A549 treated with DMSO at 1 μM for 4 hours (cell line): ENCODE measurements around the gene PSMB8. TPM values are rescaled to one million over a fixed set of nuclear protein-coding genes. Genes with fewer than 3 reads are reported as not detected.

Experiments
- total RNA-seq: library from RNA; stranded (reverse); fragments of 200-300 nt; extraction: Qiagen RNA extraction; gene quantifications from 5 replicates; pipeline ENCODE4 v1.2.3, GENCODE V29; 2022; ENCODE audit warnings: low read depth

PSMB8 gene
- 19.1 to 25.3 TPM (median 21.4 TPM) in 5 replicates for total RNA-seq

DNA sequence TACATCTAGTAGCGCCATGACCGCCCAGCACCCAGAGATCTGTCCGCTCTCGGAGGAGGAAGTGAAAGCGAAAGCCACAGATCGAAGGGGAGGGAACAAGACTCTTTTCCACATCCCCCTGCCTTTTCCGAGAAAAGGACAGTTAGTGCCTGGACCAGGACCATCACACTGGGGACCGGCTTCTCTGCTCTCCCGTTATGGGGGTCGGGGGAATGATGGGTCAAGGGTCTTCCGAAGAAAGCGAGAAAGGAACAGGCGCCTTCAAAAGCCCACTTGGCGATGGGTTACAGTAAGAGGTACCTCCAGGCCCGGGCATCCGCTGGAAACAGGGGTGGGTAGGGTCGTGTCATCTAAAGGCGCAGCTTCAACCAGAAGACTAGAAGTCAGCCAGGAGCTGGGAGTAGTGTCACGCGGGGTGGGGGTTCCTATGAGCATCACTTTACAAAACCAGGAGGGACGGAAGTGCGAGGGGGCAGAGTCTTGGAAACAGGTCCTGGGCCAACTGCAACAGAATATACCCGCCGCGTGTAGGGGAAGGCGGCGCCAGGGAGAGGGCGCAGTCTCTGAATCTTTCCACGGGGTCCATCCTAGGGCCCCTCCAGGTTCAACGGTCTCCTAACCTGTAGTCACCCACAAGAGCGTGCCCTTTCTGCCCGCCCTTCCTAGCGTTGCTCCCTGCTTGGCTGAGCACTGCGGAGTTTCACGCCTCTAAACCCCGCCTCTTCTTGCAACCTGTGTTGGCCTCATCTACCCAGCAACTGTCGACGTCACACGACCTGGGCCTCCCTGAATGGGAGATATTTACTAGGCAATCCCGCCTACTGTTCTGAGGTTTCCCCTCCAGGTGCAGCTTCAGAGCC lies at the start of gene PSMB8:
Gene PSMB8, minus strand, starts transcription at position 69 of the 860 bp plus-strand sequence. Its CDS starts 51 bp downstream, at position 18.

GRCh38 chr6:32853541-32854375 lies 9.9 kb upstream of the PSMB8 start, which contains the start of the genes PSMB9 and TAP1:
Gene PSMB9, plus strand, starts transcription at chr6:32854192. Its CDS starts 38 bp downstream, at chr6:32854230.
Gene TAP1, minus strand, starts transcription at chr6:32853704. Its CDS starts 68 bp downstream, at chr6:32853636.

DNA sequence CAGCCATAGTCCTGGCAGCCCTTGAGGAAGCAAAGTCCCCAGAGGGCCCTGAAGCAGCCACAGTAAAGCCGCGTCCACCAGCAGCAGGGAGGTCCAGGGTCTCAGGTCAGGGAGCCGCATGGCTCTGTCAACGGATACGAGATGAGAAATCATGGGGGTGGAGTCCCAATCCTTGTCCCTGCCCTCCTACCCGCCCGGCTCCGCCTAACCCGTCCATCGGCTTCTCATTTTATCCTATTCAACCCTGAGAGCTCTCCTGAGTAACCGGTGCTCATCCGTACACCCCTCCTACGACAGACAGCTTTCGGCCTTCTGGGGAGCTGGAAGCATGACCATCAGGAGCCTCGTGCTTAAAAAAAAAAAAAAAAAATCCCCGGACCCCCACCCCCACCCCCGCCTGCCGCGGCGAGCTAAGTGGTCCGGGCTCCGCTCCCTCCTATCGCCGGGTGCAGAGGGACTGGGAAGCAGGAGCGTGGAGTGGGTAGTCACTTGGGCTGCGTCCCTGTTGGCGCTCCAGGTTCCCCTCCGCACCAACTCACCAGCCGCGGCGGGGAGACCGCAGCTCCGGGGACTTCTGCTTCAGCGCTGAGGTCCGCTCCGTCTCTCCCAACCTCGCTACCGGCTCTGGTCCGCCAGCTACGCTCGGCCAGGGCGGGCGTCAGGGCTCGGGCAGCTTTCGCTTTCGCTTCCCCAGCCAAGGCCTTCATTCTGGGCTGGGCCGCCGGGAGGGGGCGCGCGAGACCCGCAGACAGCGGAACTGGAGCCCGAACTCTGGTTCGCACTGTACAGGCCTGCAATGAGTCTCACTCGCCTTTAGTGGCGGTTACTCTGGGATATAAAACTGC lies 5.5 kb downstream of the PSMB8 start, which contains the start of gene TAP2:
Gene TAP2, minus strand, starts transcription at position 626 of the 845 bp plus-strand sequence. Its CDS starts 506 bp downstream, at position 120.

GRCh38 chr6:32816746-32817204 lies 27.1 kb downstream of the PSMB8 start, which contains the start of gene HLA-DOB:
Gene HLA-DOB, minus strand, starts transcription at chr6:32817002. Its CDS starts 51 bp downstream, at chr6:32816951.

Other genes starting within 250 kb of the PSMB8 start
- gene HLA-DQA1, start 206.6 kb downstream of the PSMB8 start, total RNA-seq: not detected in 5 replicates
- gene HLA-DQB1, start 177.4 kb downstream of the PSMB8 start, total RNA-seq: not detected in 5 replicates
- gene HLA-DQA2, start 102.7 kb downstream of the PSMB8 start, total RNA-seq: not detected in 5 replicates
- gene HLA-DQB2, start 80.5 kb downstream of the PSMB8 start, total RNA-seq: not detected in 5 replicates
- 0.07 to 0.30 TPM (median 0.16 TPM) in 4 of 5 replicates, not detected in the other for gene HLA-DOB, start 27.0 kb downstream of the PSMB8 start, total RNA-seq
- gene TAP2, start 5.3 kb downstream of the PSMB8 start, total RNA-seq: 15.5 to 21.9 TPM (median 20.9 TPM) in 5 replicates
- gene TAP1, start 9.7 kb upstream of the PSMB8 start, total RNA-seq: 27.3 to 36.0 TPM (median 34.2 TPM) in 5 replicates
- 16.5 to 22.1 TPM (median 17.2 TPM) in 5 replicates for gene PSMB9, start 10.1 kb upstream of the PSMB8 start, total RNA-seq
- 1.2 to 2.3 TPM (median 1.7 TPM) in 5 replicates for gene HLA-DMB, start 97.0 kb upstream of the PSMB8 start, total RNA-seq
- gene HLA-DMA, start 109.0 kb upstream of the PSMB8 start, total RNA-seq: 2.2 to 3.7 TPM (median 3.3 TPM) in 5 replicates
- 130 to 163 TPM (median 144 TPM) in 5 replicates for gene BRD2, start 124.5 kb upstream of the PSMB8 start, total RNA-seq
- not detected in 5 replicates for gene HLA-DOA, start 165.5 kb upstream of the PSMB8 start, total RNA-seq
- 0.10 TPM in 1 of 5 replicates, not detected in the others for gene HLA-DPA1, start 229.6 kb upstream of the PSMB8 start, total RNA-seq
- gene HLA-DPB1, start 231.9 kb upstream of the PSMB8 start, total RNA-seq: not detected in 5 replicates